ENCODE results near the gene TSLP.

TSLP gene

GRCh38 chr5:111099058-111099778, 27.7 kb downstream of the TSLP start:
- no peak for DNase-seq

DNA sequence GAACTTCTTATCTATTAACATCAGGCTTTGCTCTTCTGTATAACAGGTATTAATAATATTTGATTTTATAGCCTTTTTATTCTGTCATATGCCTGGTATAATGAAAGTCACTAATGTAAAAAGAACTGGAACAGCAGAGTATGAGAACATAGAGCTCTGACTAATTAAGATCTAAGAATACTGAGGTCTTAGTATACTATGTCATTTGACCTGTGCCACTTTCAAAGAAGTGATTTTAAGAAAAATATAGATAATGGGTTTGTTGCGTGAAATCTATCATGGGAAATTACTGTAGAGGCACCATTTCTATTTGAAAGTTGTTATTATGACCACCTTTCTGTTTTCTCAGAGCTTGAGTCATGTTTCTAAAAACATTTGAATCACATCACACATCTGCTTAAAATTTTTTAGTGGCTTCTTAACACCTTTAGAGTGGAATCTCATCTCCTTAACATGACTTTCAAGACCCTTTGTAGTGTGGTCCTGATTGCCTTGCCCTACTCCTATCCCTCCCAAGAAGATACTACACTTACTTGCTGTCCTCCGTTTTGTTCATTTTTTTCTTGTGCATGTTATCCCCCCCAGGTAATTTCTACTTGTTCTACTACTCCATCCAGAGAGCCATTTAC, 34.9 kb downstream of the TSLP start:
- no peak for DNase-seq

DNA sequence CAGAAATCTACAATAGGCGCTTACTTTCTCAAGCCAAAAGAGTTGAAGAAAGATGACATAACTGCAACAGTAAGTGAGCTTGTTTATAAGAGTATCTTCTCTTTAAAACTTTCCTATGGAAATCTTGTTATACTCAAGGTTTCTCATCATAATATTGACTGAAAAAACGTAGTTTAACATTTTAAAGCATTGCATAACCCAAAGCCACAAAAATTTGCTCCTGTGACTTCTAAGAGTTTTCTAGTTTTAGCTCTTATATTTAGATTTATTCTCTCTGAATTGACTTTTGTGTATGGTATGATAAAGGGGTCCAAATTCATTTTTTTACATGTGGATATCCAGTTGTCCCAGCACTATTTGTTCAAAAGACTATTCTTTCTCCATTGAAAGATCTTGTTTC, 35.9 kb downstream of the TSLP start:
- DNase-seq: no peak

DNA sequence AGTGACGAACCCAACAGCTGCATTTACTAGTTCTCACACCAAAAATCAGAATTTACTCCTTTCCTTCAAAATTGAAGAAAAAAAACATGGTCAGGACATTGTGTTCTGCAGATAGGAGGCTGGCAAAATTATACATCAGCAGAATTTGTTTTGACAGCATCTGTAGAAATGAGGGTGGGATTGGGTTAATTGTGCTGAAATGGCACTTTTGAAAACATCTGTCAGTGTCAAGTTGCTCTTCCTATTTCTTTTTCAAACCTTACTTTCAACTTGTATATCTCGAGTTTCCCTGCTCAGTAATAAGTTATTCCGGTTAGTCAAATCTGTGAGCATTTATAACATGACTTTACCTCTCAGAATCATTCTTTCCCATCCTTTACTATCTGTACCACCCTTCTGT, 40.4 kb downstream of the TSLP start:
- no peak for DNase-seq

- DNase-seq: no peak
Observed at GRCh38 chr5:111113678-111114077, 42.2 kb downstream of the TSLP start.

- DNase-seq: no peak
Observed at GRCh38 chr5:111115229-111115628, 43.7 kb downstream of the TSLP start.

GRCh38 chr5:111116550-111116949, 45.0 kb downstream of the TSLP start:
- no peak for DNase-seq

DNA sequence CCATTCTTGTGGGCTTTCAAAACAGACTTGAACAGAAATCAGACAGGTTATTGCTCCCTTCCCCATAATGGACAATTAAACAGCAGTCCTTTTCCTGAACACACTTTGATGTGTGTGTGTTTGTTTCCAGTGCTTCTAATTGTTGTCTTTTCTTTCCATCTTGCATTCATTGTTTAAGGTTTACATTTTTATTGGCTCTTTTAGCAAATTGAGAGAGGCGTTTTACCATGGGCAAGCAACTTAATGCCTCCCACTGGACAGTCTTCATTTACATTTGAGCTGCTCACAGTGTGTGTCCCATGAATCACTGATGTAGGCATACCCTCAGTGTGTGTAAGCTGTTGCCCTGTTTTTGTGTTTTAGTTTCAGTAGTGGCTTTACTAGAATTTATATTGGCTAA, 45.6 kb downstream of the TSLP start:
- DNase-seq: no peak

DNA sequence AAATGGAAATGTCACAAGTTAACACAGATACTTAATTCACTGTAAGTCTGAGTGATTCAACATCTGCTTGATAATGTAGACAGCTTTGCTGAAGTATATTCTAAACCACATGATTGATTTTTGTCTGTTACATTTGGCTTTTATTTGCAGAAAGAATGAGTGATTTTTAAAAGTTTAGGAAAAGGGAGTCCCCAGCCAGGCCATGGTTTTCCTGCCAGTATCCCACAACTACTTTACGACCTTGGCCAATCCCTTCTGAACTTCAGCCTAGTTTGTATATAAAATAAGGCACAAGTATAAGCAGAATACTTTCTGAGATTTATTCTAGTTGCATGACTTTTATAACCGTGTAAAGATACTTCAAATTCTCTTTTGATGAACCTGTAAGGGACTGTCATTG, 47.7 kb downstream of the TSLP start:
- DNase-seq: no peak

- no peak for DNase-seq
Observed at GRCh38 chr5:111119856-111120255, 48.3 kb downstream of the TSLP start.

- no peak for DNase-seq
Observed at GRCh38 chr5:111120911-111121310, 49.4 kb downstream of the TSLP start.

DNA sequence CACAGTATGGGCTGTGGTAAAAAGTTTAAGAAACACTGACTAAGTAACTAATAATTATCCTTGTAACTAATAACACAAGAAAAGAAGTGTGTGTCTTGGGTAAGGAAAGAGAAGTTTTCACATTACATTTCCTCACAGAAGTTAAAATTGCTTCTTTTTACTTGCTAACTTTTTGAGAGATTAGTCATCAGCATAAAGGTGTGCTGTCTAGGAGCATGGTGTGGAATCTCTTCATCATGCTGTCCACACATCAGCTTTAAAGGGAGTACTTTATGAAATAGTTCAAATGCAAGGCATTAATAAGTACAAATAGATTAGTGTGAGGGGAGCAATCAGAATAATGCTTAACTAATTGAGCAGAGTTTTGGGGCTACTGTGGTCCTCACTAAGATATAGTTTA, 50.4 kb downstream of the TSLP start:
- no peak for DNase-seq

DNA sequence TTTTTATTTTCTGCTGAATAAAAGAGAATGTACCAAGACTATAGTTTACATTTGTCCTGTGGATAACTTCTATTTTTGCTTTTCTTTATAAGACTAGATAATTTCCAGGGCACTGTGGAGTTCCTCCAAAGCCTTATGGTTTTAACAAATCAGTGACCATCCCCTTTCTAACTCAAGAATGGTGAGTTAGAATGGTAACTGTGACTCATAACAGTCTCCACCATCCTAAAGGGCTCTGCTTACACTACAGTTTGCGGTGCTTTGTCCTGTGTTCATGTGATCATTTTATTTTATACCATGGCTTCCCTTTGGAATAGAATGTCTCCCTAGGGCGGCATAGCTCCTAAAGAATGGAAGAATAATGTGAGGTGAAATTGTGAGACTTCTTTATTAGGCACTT, 50.9 kb downstream of the TSLP start:
- no peak for DNase-seq

DNA sequence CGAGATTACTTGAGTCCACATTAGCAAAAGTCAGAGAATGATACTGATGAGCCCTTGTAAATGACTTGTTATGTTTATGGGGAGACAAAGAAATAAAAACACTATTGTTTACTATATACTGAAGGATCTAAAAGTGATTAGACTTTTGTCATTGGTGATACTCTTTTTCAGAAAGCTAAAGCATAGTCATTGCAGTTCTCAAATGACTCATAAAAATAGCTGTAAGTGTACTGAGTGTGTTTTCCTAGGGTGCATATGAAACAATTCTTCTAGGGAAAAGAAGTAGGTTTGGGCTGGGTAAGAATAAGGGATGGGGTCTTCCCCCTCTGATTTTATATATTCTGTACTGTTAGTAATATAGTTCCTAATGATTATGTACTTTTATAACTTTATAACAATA, 53.3 kb downstream of the TSLP start:
- DNase-seq: no peak

GRCh38 chr5:111126896-111127295, 55.4 kb downstream of the TSLP start:
- DNase-seq: no peak
